KMS-11 (cell line): ENCODE data around the gene TLK1.

Source experiments
- H2AFZ ChIP-seq: fragments of 200-600 bp; sonication (generic); 2 replicates; pipeline ENCODE4 v1.6.1; 2016; ENCODE audit warnings: antibody characterized with exemption, mixed run types, low read depth
- H3K27ac ChIP-seq: fragments of 200-600 bp; sonication (generic); 2 replicates; pipeline ENCODE4 v1.6.1; 2016; ENCODE audit warnings: mild to moderate bottlenecking, mixed run types
- H3K27me3 ChIP-seq: fragments of 200-600 bp; sonication (generic); 2 replicates; pipeline ENCODE4 v1.6.1; 2017; ENCODE audit warnings: mild to moderate bottlenecking, low read depth, mixed run types, moderate library complexity; ENCODE audit not compliant: insufficient read depth
- H3K36me3 ChIP-seq: fragments of 200-600 bp; sonication (generic); 2 replicates; pipeline ENCODE4 v1.6.1; 2017; ENCODE audit warnings: mild to moderate bottlenecking, mixed run types; ENCODE audit not compliant: insufficient read depth
- H3K4me1 ChIP-seq: fragments of 200-600 bp; sonication (generic); 2 replicates; pipeline ENCODE4 v1.6.1; 2016; ENCODE audit warnings: mild to moderate bottlenecking, low read depth, mixed run types; ENCODE audit not compliant: poor library complexity, severe bottlenecking
- H3K4me2 ChIP-seq: fragments of 200-600 bp; sonication (generic); 2 replicates; pipeline ENCODE4 v1.7.0; 2016; ENCODE audit warnings: mild to moderate bottlenecking, mixed run types
- H3K4me3 ChIP-seq: fragments of 200-600 bp; sonication (generic); IDR thresholded peaks from 2 replicates; pipeline ENCODE4 v1.6.1; 2017; ENCODE audit warnings: low read depth, low read length, mixed read lengths; ENCODE audit not compliant: insufficient read depth
- H3K79me2 ChIP-seq: fragments of 200-600 bp; sonication (generic); 2 replicates; pipeline ENCODE4 v1.6.1; 2016; ENCODE audit warnings: low read depth, mixed run types; ENCODE audit not compliant: insufficient read depth
- H3K9ac ChIP-seq: fragments of 200-600 bp; sonication (generic); 2 replicates; pipeline ENCODE4 v1.6.1; 2016; ENCODE audit warnings: mild to moderate bottlenecking, mixed run types
- H4K20me1 ChIP-seq: fragments of 200-600 bp; sonication (generic); 2 replicates; pipeline ENCODE4 v1.6.1; 2016; ENCODE audit warnings: mild to moderate bottlenecking, mixed run types; ENCODE audit not compliant: insufficient read depth
- CTCF ChIP-seq: fragments of 200-600 bp; sonication (generic); conservative IDR thresholded peaks from 2 replicates; pipeline ENCODE4 v1.6.1; 2017; ENCODE audit warnings: low read depth, mild to moderate bottlenecking, antibody characterized with exemption, low read length, moderate library complexity, mixed read lengths

The TLK1 gene

GRCh38 chr2:171086352-171087290, 74.1 kb downstream of the TLK1 start:
- H3K79me2 ChIP-seq, result peaks cover 37% of the 10 kb centered on the region; the same call in 1 of the 2 replicates
- H3K27ac ChIP-seq, result no peak overlapping the region
- H3K4me1 ChIP-seq, result no peaks in the 10 kb centered on the region
- no peak overlapping the region for H3K4me2 ChIP-seq
- H3K9ac ChIP-seq, result no peak overlapping the region
- no peaks in the 10 kb centered on the region for H3K36me3 ChIP-seq
- no peak overlapping the region for H3K4me3 ChIP-seq
- no peaks in the 10 kb centered on the region; the same call in 1 of the 2 replicates for H4K20me1 ChIP-seq
- no peak overlapping the region for H2AFZ ChIP-seq
- no peaks in the 10 kb centered on the region for H3K27me3 ChIP-seq
- TF ChIP-seq CTCF, result peak; percentile 56

GRCh38 chr2:171084128-171084527, 76.6 kb downstream of the TLK1 start:
- H3K4me3 ChIP-seq, result no peak overlapping the region
- no peak overlapping the region for H2AFZ ChIP-seq
- H3K79me2 ChIP-seq, result peaks cover 30% of the 10 kb centered on the region; the same call in 1 of the 2 replicates
- H3K4me2 ChIP-seq, result no peak overlapping the region
- H3K27me3 ChIP-seq, result no peaks in the 10 kb centered on the region
- H3K36me3 ChIP-seq, result no peaks in the 10 kb centered on the region
- no peak overlapping the region for H3K27ac ChIP-seq
- H3K9ac ChIP-seq, result no peak overlapping the region
- no peaks in the 10 kb centered on the region for H3K4me1 ChIP-seq
- no peak for TF ChIP-seq CTCF
- no peaks in the 10 kb centered on the region; the same call in 1 of the 2 replicates for H4K20me1 ChIP-seq

- H3K27ac ChIP-seq, result no peak overlapping the region
- no peak overlapping the region for H3K9ac ChIP-seq
- H3K36me3 ChIP-seq, result no peaks in the 10 kb centered on the region
- no peak overlapping the region for H3K4me2 ChIP-seq
- no peaks in the 10 kb centered on the region for H3K4me1 ChIP-seq
- TF ChIP-seq CTCF, result no peak
- no peaks in the 10 kb centered on the region; the same call in 1 of the 2 replicates for H4K20me1 ChIP-seq
- H3K4me3 ChIP-seq, result no peak overlapping the region
- H2AFZ ChIP-seq, result no peak overlapping the region
- H3K79me2 ChIP-seq, result peaks cover 30% of the 10 kb centered on the region; the same call in 1 of the 2 replicates
- no peaks in the 10 kb centered on the region for H3K27me3 ChIP-seq
Measured at GRCh38 chr2:171083451-171083850, 77.2 kb downstream of the TLK1 start.

- peaks cover 20% of the 10 kb centered on the region; the same call in 1 of the 2 replicates for H3K79me2 ChIP-seq
Measured at GRCh38 chr2:171081649-171082111, 79.0 kb downstream of the TLK1 start.

More at GRCh38 chr2:171081649-171082111, 79.0 kb downstream of the TLK1 start:
- H3K4me3 ChIP-seq, result no peak overlapping the region
- H3K36me3 ChIP-seq, result no peaks in the 10 kb centered on the region
- no peak overlapping the region for H3K4me2 ChIP-seq
- H3K27ac ChIP-seq, result no peak overlapping the region
- H4K20me1 ChIP-seq, result no peaks in the 10 kb centered on the region; the same call in 1 of the 2 replicates
- H2AFZ ChIP-seq, result no peak overlapping the region
- H3K9ac ChIP-seq, result no peak overlapping the region
- no peaks in the 10 kb centered on the region for H3K4me1 ChIP-seq
- no peak for TF ChIP-seq CTCF
- H3K27me3 ChIP-seq, result no peaks in the 10 kb centered on the region
